Neural progenitor cell (in vitro differentiated cells): ENCODE data around the gene REL. TPM values are rescaled to one million over a fixed set of nuclear protein-coding genes. Genes with fewer than 3 reads are reported as not detected.

ENCODE experiments used
- DNase-seq: peaks from one replicate; pipeline ENCODE4 v3.0.0-alpha.2; 2016; ENCODE audit warnings: low spot score
- H2AFZ ChIP-seq: fragments of 200-600 bp; sonication (generic); replicated peaks from 2 replicates; pipeline ENCODE4 v1.6.1; 2016; ENCODE audit warnings: antibody characterized with exemption
- H3F3A ChIP-seq: fragments of 200-600 bp; sonication (generic); 2 replicates; pipeline ENCODE4 v1.6.1; 2016; ENCODE audit warnings: antibody characterized with exemption, low read depth
- H3K27ac ChIP-seq: fragments of 200-600 bp; sonication (generic); 2 replicates; pipeline ENCODE4 v1.5.1; 2016; ENCODE audit warnings: mild to moderate bottlenecking
- H3K27me3 ChIP-seq: fragments of 200-600 bp; sonication (generic); 2 replicates; pipeline ENCODE4 v1.6.1; 2016; ENCODE audit warnings: mild to moderate bottlenecking, moderate library complexity
- H3K36me3 ChIP-seq: fragments of 200-600 bp; sonication (generic); 2 replicates; pipeline ENCODE4 v1.5.1; 2016
- H3K4me1 ChIP-seq: fragments of 200-600 bp; sonication (generic); 2 replicates; pipeline ENCODE4 v1.6.1; 2016; ENCODE audit warnings: mixed run types
- H3K4me2 ChIP-seq: fragments of 200-600 bp; sonication (generic); 2 replicates; pipeline ENCODE4 v1.6.1; 2016
- H3K4me3 ChIP-seq: fragments of 200-600 bp; sonication (generic); 2 replicates; pipeline ENCODE4 v1.5.1; 2016
- H3K79me2 ChIP-seq: fragments of 200-600 bp; sonication (generic); 2 replicates; pipeline ENCODE4 v1.6.1; 2016; ENCODE audit warnings: low read depth
- H3K9ac ChIP-seq: fragments of 200-600 bp; sonication (generic); 2 replicates; pipeline ENCODE4 v1.6.1; 2016
- H3K9me3 ChIP-seq: fragments of 200-600 bp; sonication (generic); 2 replicates; pipeline ENCODE4 v1.5.1; 2016; ENCODE audit warnings: low read depth
- H4K20me1 ChIP-seq: fragments of 200-600 bp; sonication (generic); 2 replicates; pipeline ENCODE4 v1.6.1; 2016; ENCODE audit warnings: low read depth
- H3K27ac Mint-ChIP-seq: 3 replicates; pipeline ENCODE4 v1.8.0; 2021; ENCODE audit warnings: mixed read lengths
- H3K27me3 Mint-ChIP-seq: 2 replicates; pipeline ENCODE4 v1.8.0; 2022; ENCODE audit warnings: low read depth, mild to moderate bottlenecking, inconsistent platforms, moderate library complexity, mixed read lengths; ENCODE audit not compliant: insufficient read depth
- H3K36me3 Mint-ChIP-seq: 3 replicates; pipeline ENCODE4 v1.8.0; 2021; ENCODE audit warnings: mixed read lengths
- H3K4me1 Mint-ChIP-seq: 3 replicates; pipeline ENCODE4 v1.8.0; 2021; ENCODE audit warnings: mixed read lengths
- H3K4me3 Mint-ChIP-seq: 3 replicates; pipeline ENCODE4 v1.8.0; 2021; ENCODE audit warnings: mild to moderate bottlenecking, moderate library complexity, mixed read lengths
- H3K9me3 Mint-ChIP-seq: 3 replicates; pipeline ENCODE4 v1.8.0; 2020; ENCODE audit warnings: mixed read lengths
- CTCF ChIP-seq: fragments of 200-600 bp; sonication (generic); IDR thresholded peaks from 2 replicates; pipeline ENCODE4 v1.5.1; 2017; ENCODE audit warnings: antibody characterized with exemption, mild to moderate bottlenecking
- EZH2 ChIP-seq: fragments of 200-600 bp; sonication (generic); IDR thresholded peaks from 2 replicates; pipeline ENCODE4 v1.6.1; 2017; ENCODE audit warnings: antibody characterized with exemption, mild to moderate bottlenecking, moderate library complexity
- EZH2phosphoT487 ChIP-seq: fragments of 200-600 bp; sonication (generic); IDR thresholded peaks from 2 replicates; pipeline ENCODE4 v1.6.1; 2017; ENCODE audit warnings: antibody characterized with exemption
- total RNA-seq: library from RNA; depleted of rRNA; stranded (reverse); fragments of >200 nt; gene quantifications from 2 replicates; pipeline ENCODE4 v1.2.3, GENCODE V29; 2015; ENCODE audit warnings: low replicate concordance

REL gene
- total RNA-seq, 1 donor from 2014 or later: 12.0 TPM

GRCh38 chr2:60906395-60906794 is 25.0 kb downstream of the REL start:
- Histone ChIP-seq H3K4me3 (no peak overlapping the region), H3F3A (no peaks in the 10 kb centered on the region), H3K27ac (no peak overlapping the region), H4K20me1 (no peaks in the 10 kb centered on the region), H3K9ac (no peak overlapping the region), H3K36me3 (no peaks in the 10 kb centered on the region), H3K4me2 (no peak overlapping the region), H2AFZ (no peak overlapping the region), H3K4me1 (no peaks in the 10 kb centered on the region), H3K79me2 (no peaks in the 10 kb centered on the region), H3K9me3 (no peaks in the 10 kb centered on the region), H3K27me3 (no peaks in the 10 kb centered on the region)
- H3K27ac Mint-ChIP-seq: no peak overlapping the region
- H3K9me3 Mint-ChIP-seq: no peaks in the 10 kb centered on the region
- TF ChIP-seq EZH2 (no peak), EZH2phosphoT487 (no peak), CTCF (no peak)
- H3K36me3 Mint-ChIP-seq: peaks cover 5% of the 10 kb centered on the region
- no peak for DNase-seq
- no peaks in the 10 kb centered on the region for H3K4me1 Mint-ChIP-seq
- H3K4me3 Mint-ChIP-seq: no peak overlapping the region
- H3K27me3 Mint-ChIP-seq: peaks cover 2% of the 10 kb centered on the region

- Histone ChIP-seq H2AFZ (no peak overlapping the region), H3K36me3 (no peaks in the 10 kb centered on the region), H3K79me2 (no peaks in the 10 kb centered on the region), H3K4me2 (no peak overlapping the region), H3K9me3 (peaks cover 4% of the 10 kb centered on the region), H3K27me3 (no peaks in the 10 kb centered on the region), H3K4me1 (no peaks in the 10 kb centered on the region), H3K9ac (no peak overlapping the region), H3K4me3 (no peak overlapping the region), H4K20me1 (no peaks in the 10 kb centered on the region), H3K27ac (no peak overlapping the region), H3F3A (no peaks in the 10 kb centered on the region)
- Mint-ChIP-seq H3K27me3 (peaks cover 2% of the 10 kb centered on the region), H3K27ac (no peak overlapping the region), H3K4me3 (no peak overlapping the region), H3K4me1 (no peaks in the 10 kb centered on the region), H3K36me3 (peaks cover 5% of the 10 kb centered on the region), H3K9me3 (no peaks in the 10 kb centered on the region)
- no peak for TF ChIP-seq CTCF
- no peak for TF ChIP-seq EZH2phosphoT487
- TF ChIP-seq EZH2: no peak
- DNase-seq: no peak
These were observed 26.0 kb downstream of the REL start for GRCh38 chr2:60907329-60907728.

- H3K4me2 ChIP-seq: no peak overlapping the region
- no peak overlapping the region for H3K4me3 Mint-ChIP-seq
- H3K27ac Mint-ChIP-seq: no peak overlapping the region
- H3K27ac ChIP-seq: no peak overlapping the region
- no peak overlapping the region for H2AFZ ChIP-seq
- no peaks in the 10 kb centered on the region for H4K20me1 ChIP-seq
- peaks cover 13% of the 10 kb centered on the region for H3K36me3 ChIP-seq
- no peak for DNase-seq
- no peaks in the 10 kb centered on the region for H3K4me1 Mint-ChIP-seq
- H3K9ac ChIP-seq: no peak overlapping the region
- no peaks in the 10 kb centered on the region for H3K9me3 Mint-ChIP-seq
- no peak overlapping the region for H3K4me3 ChIP-seq
- H3K27me3 ChIP-seq: no peaks in the 10 kb centered on the region
- H3K79me2 ChIP-seq: no peaks in the 10 kb centered on the region
- H3K36me3 Mint-ChIP-seq: peaks cover 27% of the 10 kb centered on the region
- H3F3A ChIP-seq: no peaks in the 10 kb centered on the region
- H3K9me3 ChIP-seq: no peaks in the 10 kb centered on the region
- H3K27me3 Mint-ChIP-seq: no peaks in the 10 kb centered on the region
- H3K4me1 ChIP-seq: no peaks in the 10 kb centered on the region
- TF ChIP-seq EZH2phosphoT487 (no peak), EZH2 (no peak), CTCF (no peak)
These were observed 44.8 kb downstream of the REL start for GRCh38 chr2:60925994-60926740.
